ENCODE data around the gene PROB1. TPM values are rescaled to one million over a fixed set of nuclear protein-coding genes. Genes with fewer than 3 reads are reported as not detected.
A peak's percentile ranks its signal among the peaks of the same experiment; 100 is the strongest.

The PROB1 gene
- total and polyA plus RNA-seq, 9 of the 15 experiments (the other 6 are each of a cell fraction or from before 2014, with no cell fraction given) = 0.01 to 1.8 (median 0.47) TPM

GRCh38 chr5:139391570-139392323 is 3.2 kb downstream of the PROB1 start:
- FAIRE-seq (no peak), ATAC-seq (no peak), DNase-seq (ENCODE audit: extremely low read depth in 1 of 4, low spot score in 3 of 4) (no peak)
- no TSS peak for BruUV-seq (replicated peaks)
- Histone ChIP-seq H3K79me2 (ENCODE audit: control insufficient read depth, insufficient read depth, low read length) (no peaks in the 10 kb centered on the region), H3K9me1 (ENCODE audit: control insufficient read depth, insufficient read depth, low read length) (no peaks in the 10 kb centered on the region), H3K9me3 (replicated peaks; ENCODE audit: control insufficient read depth, insufficient read depth, low read depth, low read length) (no peaks in the 10 kb centered on the region; the same call in 1 of the 2 replicates), H3K4me1 (replicated peaks in 1 of 2; ENCODE audit: control insufficient read depth in 2 of 2, insufficient read depth in 2 of 2, low read length in 2 of 2) (peaks cover under 1 to 24% of the 10 kb centered on the region in 2 experiments; a peak in 3 of 5 replicates), H4K20me1 (replicated peaks; ENCODE audit: control insufficient read depth, insufficient read depth, low read length) (no peaks in the 10 kb centered on the region), H3K36me3 (ENCODE audit: control insufficient read depth, insufficient read depth, low read length) (no peaks in the 10 kb centered on the region), H3K27me3 (ENCODE audit: control insufficient read depth in 2 of 2, insufficient read depth in 2 of 2, low read length in 2 of 2) (no peaks in the 10 kb centered on the region), H2AFZ (ENCODE audit: low read depth, low read length) (no peak overlapping the region), H3K4me2 (ENCODE audit: insufficient read depth, low read length) (no peak overlapping the region), H3K9ac (ENCODE audit: insufficient read depth in 1 of 2, low read depth in 2 of 2, low read length in 2 of 2) (0 out of 4 replicates have a peak overlapping the region, but pooled peaks of 1 of the 2 experiments have one; percentile 55), H3K4me3 (no peak overlapping the region), H3K27ac (ENCODE audit: extremely low read depth, low read depth, low read length) (no peak overlapping the region)
- WGBS (ENCODE audit: insufficient coverage, low coverage, missing lambda C conversion rate) = 79% methylated on average over 28 of the region's 33 CpGs
- ChIA-PET CTCF (ENCODE audit: low intra/inter-chr PET ratio) (no interaction called here), POLR2A (interaction anchor here (0.7 kb wide), 1 partner anchor 19 kb away, joined by 3 read pairs; no protein-coding TSS in a partner anchor)
- TF ChIP-seq GTF2E2 (tag; IDR thresholded peaks at IDR 0.05) (no peak), FIP1L1 (IDR thresholded peaks at IDR 0.05; ENCODE audit: low read depth, low read length, poor library complexity, severe bottlenecking) (peak; percentile 9)
- intact Hi-C loops (cut with micrococcal nuclease) = no loop called here
- in situ Hi-C loops (cut with MboI) = no loop called here
